NCI-H146 treated with DMSO at 0.1 percent for 48 hours (cell line): ENCODE data around the gene FRAS1.

Experiments used
- DNase-seq: peaks from one replicate; lab custom pipeline; 2025; ENCODE audit not compliant: unreplicated experiment; lab: John Stamatoyannopoulos, UW

The FRAS1 gene

GRCh38 chr4:78356251-78356786 lies 299.2 kb downstream of the FRAS1 start:
- DNase-seq = no peak

- DNase-seq = no peak
Observed at GRCh38 chr4:78357122-78357521, 300.0 kb downstream of the FRAS1 start.

- DNase-seq = no peak
Observed at GRCh38 chr4:78360466-78360865, 303.3 kb downstream of the FRAS1 start.

- no peak for DNase-seq
Observed at GRCh38 chr4:78361621-78362120, 304.5 kb downstream of the FRAS1 start.

GRCh38 chr4:78362310-78362709 lies 305.2 kb downstream of the FRAS1 start:
- DNase-seq = peak; percentile 80

- no peak for DNase-seq
Observed at GRCh38 chr4:78363031-78363570, 306.0 kb downstream of the FRAS1 start.

GRCh38 chr4:78369679-78370078 lies 312.6 kb downstream of the FRAS1 start:
- DNase-seq = peak; percentile 92

GRCh38 chr4:78370631-78371372 lies 313.7 kb downstream of the FRAS1 start:
- DNase-seq = no peak

- no peak for DNase-seq
Observed at GRCh38 chr4:78372355-78372988, 315.3 kb downstream of the FRAS1 start.

- DNase-seq = no peak
Observed at GRCh38 chr4:78377555-78377954, 320.4 kb downstream of the FRAS1 start.

GRCh38 chr4:78379040-78379439 lies 321.9 kb downstream of the FRAS1 start:
- DNase-seq = no peak

GRCh38 chr4:78379991-78380729 lies 323.0 kb downstream of the FRAS1 start:
- DNase-seq = no peak

GRCh38 chr4:78386679-78387078 lies 329.6 kb downstream of the FRAS1 start:
- DNase-seq = no peak

- no peak for DNase-seq
Observed at GRCh38 chr4:78395642-78396041, 338.5 kb downstream of the FRAS1 start.

- DNase-seq = no peak
Observed at GRCh38 chr4:78396613-78397291, 339.6 kb downstream of the FRAS1 start.

- DNase-seq = no peak
Observed at GRCh38 chr4:78397292-78397630, 340.1 kb downstream of the FRAS1 start.

- DNase-seq = peak; percentile 14
Observed at GRCh38 chr4:78409612-78410202, 352.6 kb downstream of the FRAS1 start.

GRCh38 chr4:78410225-78410624 lies 353.1 kb downstream of the FRAS1 start:
- DNase-seq = no peak

- no peak for DNase-seq
Observed at GRCh38 chr4:78410676-78411075, 353.6 kb downstream of the FRAS1 start.

GRCh38 chr4:78414116-78414515 lies 357.0 kb downstream of the FRAS1 start:
- no peak for DNase-seq
